Fibroblast of skin of right biceps (primary cell): ENCODE data around the gene RIT2.
A peak's percentile ranks its signal among the peaks of the same experiment; 100 is the strongest.
"Not testable (repeated sequence)": the region's sequence is repeated elsewhere in the genome, so short reads cannot be mapped to it uniquely, and the experiment has no call there.

Experiments
- DNase-seq: peaks from one replicate; pipeline ENCODE4 v3.0.0-alpha.2; 2013

RIT2 gene

GRCh38 chr18:42824178-42824577, 291.3 kb downstream of the RIT2 start:
- no peak for DNase-seq

GRCh38 chr18:42822711-42823110, 292.8 kb downstream of the RIT2 start:
- DNase-seq: no peak

- no peak for DNase-seq
These were observed 294.0 kb downstream of the RIT2 start for GRCh38 chr18:42821492-42821891.

GRCh38 chr18:42814618-42815017, 300.9 kb downstream of the RIT2 start:
- no peak for DNase-seq

GRCh38 chr18:42814184-42814583, 301.3 kb downstream of the RIT2 start:
- no peak for DNase-seq

GRCh38 chr18:42813570-42813969, 301.9 kb downstream of the RIT2 start:
- no peak for DNase-seq

GRCh38 chr18:42807887-42808286, 307.6 kb downstream of the RIT2 start:
- DNase-seq: no peak

GRCh38 chr18:42801706-42802105, 313.8 kb downstream of the RIT2 start:
- peak; percentile 0 for DNase-seq

GRCh38 chr18:42798606-42799170, 316.8 kb downstream of the RIT2 start:
- no peak for DNase-seq

- DNase-seq: not testable (repeated sequence)
These were observed 320.2 kb downstream of the RIT2 start for GRCh38 chr18:42795213-42795789.

GRCh38 chr18:42792731-42793130, 322.8 kb downstream of the RIT2 start:
- DNase-seq: no peak

GRCh38 chr18:42784632-42785031, 330.9 kb downstream of the RIT2 start:
- DNase-seq: no peak

GRCh38 chr18:42782929-42783328, 332.6 kb downstream of the RIT2 start:
- no peak for DNase-seq

- DNase-seq: no peak
These were observed 334.1 kb downstream of the RIT2 start for GRCh38 chr18:42781298-42781815.

- DNase-seq: no peak
These were observed 335.3 kb downstream of the RIT2 start for GRCh38 chr18:42780171-42780570.

- no peak for DNase-seq
These were observed 336.9 kb downstream of the RIT2 start for GRCh38 chr18:42778445-42779042.

- no peak for DNase-seq
These were observed 337.5 kb downstream of the RIT2 start for GRCh38 chr18:42778024-42778423.

- DNase-seq: no peak
These were observed 341.6 kb downstream of the RIT2 start for GRCh38 chr18:42773870-42774269.

- no peak for DNase-seq
These were observed 343.5 kb downstream of the RIT2 start for GRCh38 chr18:42771936-42772335.

GRCh38 chr18:42765302-42765701, 350.2 kb downstream of the RIT2 start:
- DNase-seq: no peak

- DNase-seq: no peak
These were observed 355.2 kb downstream of the RIT2 start for GRCh38 chr18:42760290-42760689.

- DNase-seq: no peak
These were observed 356.6 kb downstream of the RIT2 start for GRCh38 chr18:42758852-42759251.

- DNase-seq: no peak
These were observed 359.3 kb downstream of the RIT2 start for GRCh38 chr18:42756214-42756613.

GRCh38 chr18:42752916-42753315, 362.6 kb downstream of the RIT2 start:
- no peak for DNase-seq

- no peak for DNase-seq
These were observed 368.7 kb downstream of the RIT2 start for GRCh38 chr18:42746794-42747193.
